A549 (cell line): ENCODE results near the gene DOK5.

Experiments
- CHD4 ChIP-seq: fragments of 200-600 bp; sonication (generic); IDR thresholded peaks from 2 replicates; pipeline ENCODE4 v1.6.1; 2016; ENCODE audit warnings: antibody characterized with exemption, mild to moderate bottlenecking, borderline replicate concordance
- EP300 ChIP-seq, 2 experiments: fragments of >200 bp; sonication (Bioruptor Twin); formaldehyde crosslinking; IDR thresholded peaks; 2 replicates in 1 of 2; 3 replicates in 1 of 2; pipeline ENCODE4 v1.6.1; 2016 to 2017
- JUN ChIP-seq, 2 experiments: fragments of >200 bp; sonication (Bioruptor Twin); formaldehyde crosslinking; IDR thresholded peaks; 2 replicates in 1 of 2; 3 replicates in 1 of 2; pipeline ENCODE4 v1.6.1; 2016 to 2017
- MAFK ChIP-seq: fragments of 450-650 bp; IDR thresholded peaks from 2 replicates; pipeline ENCODE4 v1.6.1; 2014; ENCODE audit not compliant: partially characterized antibody
- POLR2A ChIP-seq: IDR thresholded peaks from 2 replicates; pipeline ENCODE4 v1.6.1; 2012; ENCODE audit warnings: mild to moderate bottlenecking, low read length
- POLR2AphosphoS2 ChIP-seq: conservative IDR thresholded peaks from 2 replicates; pipeline ENCODE4 v1.6.1; 2012; ENCODE audit warnings: low read length, improper control_type of control experiment, inconsistent platforms
- RAD21 ChIP-seq, 2 experiments: fragments of >200 bp in 1 of 2; sonication (Bioruptor Twin) in 1 of 2; formaldehyde crosslinking in 1 of 2; IDR thresholded peaks in 1 of 2; conservative IDR thresholded peaks in 1 of 2; 2 replicates in 1 of 2; 3 replicates in 1 of 2; pipeline ENCODE4 v1.6.1; 2012 to 2018; ENCODE audit warnings: inconsistent platforms in 1 of 2
- REST ChIP-seq: fragments of 200-600 bp; sonication (generic); IDR thresholded peaks from 2 replicates; pipeline ENCODE4 v1.6.1; 2016; ENCODE audit warnings: antibody characterized with exemption, mild to moderate bottlenecking, moderate library complexity
- RNF2 ChIP-seq: fragments of 200-600 bp; sonication (generic); IDR thresholded peaks from 2 replicates; pipeline ENCODE4 v1.6.1; 2016; ENCODE audit warnings: low read depth, mild to moderate bottlenecking, antibody characterized with exemption, moderate library complexity, borderline replicate concordance
- SREBF2 ChIP-seq: fragments of 450-650 bp; IDR thresholded peaks from 2 replicates; pipeline ENCODE4 v1.6.1; 2014; ENCODE audit warnings: mild to moderate bottlenecking, moderate library complexity
- TF ChIP-seq, protein P1 (sequence below): fragments of >200 bp; sonication (Bioruptor Twin); formaldehyde crosslinking; IDR thresholded peaks from 3 replicates; pipeline ENCODE4 v1.5.1; 2016
- TF ChIP-seq, protein P2 (sequence below): IDR thresholded peaks from 2 replicates; pipeline ENCODE4 v1.6.1; 2012

GRCh38 chr20:54626126-54626525 is 150.7 kb downstream of the DOK5 start:
- no peak for TF ChIP-seq EP300 (IDR thresholded peaks at IDR 0.05)
- TF ChIP-seq, protein P1, sequence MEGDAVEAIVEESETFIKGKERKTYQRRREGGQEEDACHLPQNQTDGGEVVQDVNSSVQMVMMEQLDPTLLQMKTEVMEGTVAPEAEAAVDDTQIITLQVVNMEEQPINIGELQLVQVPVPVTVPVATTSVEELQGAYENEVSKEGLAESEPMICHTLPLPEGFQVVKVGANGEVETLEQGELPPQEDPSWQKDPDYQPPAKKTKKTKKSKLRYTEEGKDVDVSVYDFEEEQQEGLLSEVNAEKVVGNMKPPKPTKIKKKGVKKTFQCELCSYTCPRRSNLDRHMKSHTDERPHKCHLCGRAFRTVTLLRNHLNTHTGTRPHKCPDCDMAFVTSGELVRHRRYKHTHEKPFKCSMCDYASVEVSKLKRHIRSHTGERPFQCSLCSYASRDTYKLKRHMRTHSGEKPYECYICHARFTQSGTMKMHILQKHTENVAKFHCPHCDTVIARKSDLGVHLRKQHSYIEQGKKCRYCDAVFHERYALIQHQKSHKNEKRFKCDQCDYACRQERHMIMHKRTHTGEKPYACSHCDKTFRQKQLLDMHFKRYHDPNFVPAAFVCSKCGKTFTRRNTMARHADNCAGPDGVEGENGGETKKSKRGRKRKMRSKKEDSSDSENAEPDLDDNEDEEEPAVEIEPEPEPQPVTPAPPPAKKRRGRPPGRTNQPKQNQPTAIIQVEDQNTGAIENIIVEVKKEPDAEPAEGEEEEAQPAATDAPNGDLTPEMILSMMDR = no peak
- TF ChIP-seq CHD4 = no peak
- TF ChIP-seq RAD21 (conservative IDR thresholded peaks at IDR 0.05 in 1 of 2, IDR thresholded peaks at IDR 0.05 in 1 of 2) = no peak
- TF ChIP-seq SREBF2 = no peak
- TF ChIP-seq, protein P2, sequence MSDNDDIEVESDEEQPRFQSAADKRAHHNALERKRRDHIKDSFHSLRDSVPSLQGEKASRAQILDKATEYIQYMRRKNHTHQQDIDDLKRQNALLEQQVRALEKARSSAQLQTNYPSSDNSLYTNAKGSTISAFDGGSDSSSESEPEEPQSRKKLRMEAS = no peak
- no peak for TF ChIP-seq RNF2
- TF ChIP-seq MAFK = no peak
- no peak for TF ChIP-seq REST
- TF ChIP-seq JUN (IDR thresholded peaks at IDR 0.05) = no peak
- no peak for TF ChIP-seq POLR2A
- TF ChIP-seq POLR2AphosphoS2 = no peak
